K562 (cell line): ENCODE data around the gene WDR35. TPM values are rescaled to one million over a fixed set of nuclear protein-coding genes. Genes with fewer than 3 reads are reported as not detected.
A peak's percentile ranks its signal among the peaks of the same experiment; 100 is the strongest.

Experiments
- BHLHE40 ChIP-seq: IDR thresholded peaks from 2 replicates; pipeline ENCODE4 v1.6.1; 2011; ENCODE audit warnings: low read length, improper control_type of control experiment
- CXXC5 ChIP-seq: fragments of 250-450 bp; sonication (Bioruptor Pico); IDR thresholded peaks from 2 replicates; pipeline ENCODE4 v1.8.0; 2022; ENCODE audit warnings: inconsistent platforms, mild to moderate bottlenecking, moderate library complexity
- GATA2 ChIP-seq: sonication (generic); formaldehyde crosslinking; IDR thresholded peaks from 2 replicates; pipeline ENCODE4 v1.4.0; 2020; ENCODE audit warnings: mild to moderate bottlenecking, missing genetic modification reagents
- HDAC1 ChIP-seq, 2 experiments: fragments of 450-650 bp; IDR thresholded peaks; 2 replicates each; pipeline ENCODE4 v1.6.1; 2016 to 2017; ENCODE audit warnings: inconsistent platforms in 1 of 2, mild to moderate bottlenecking in 1 of 2, moderate library complexity in 1 of 2
- HDGF ChIP-seq: fragments of 450-650 bp; IDR thresholded peaks from 2 replicates; pipeline ENCODE4 v1.6.1; 2016
- ILF3 ChIP-seq: fragments of 450-650 bp; IDR thresholded peaks from 2 replicates; pipeline ENCODE4 v1.6.1; 2018; ENCODE audit warnings: antibody characterized with exemption, mild to moderate bottlenecking, moderate library complexity, borderline replicate concordance
- NRF1 ChIP-seq, 2 experiments: fragments of 450-650 bp; IDR thresholded peaks in 1 of 2; conservative IDR thresholded peaks in 1 of 2; 2 replicates each; pipeline ENCODE4 v1.6.1; 2014; ENCODE audit warnings: mild to moderate bottlenecking in 2 of 2
- PML ChIP-seq: IDR thresholded peaks from 2 replicates; pipeline ENCODE4 v1.6.1; 2012; ENCODE audit warnings: low read length, inconsistent platforms
- SMARCA4 ChIP-seq: fragments of 450-650 bp; IDR thresholded peaks from 2 replicates; pipeline ENCODE4 v1.6.1; 2016
- SMARCB1 ChIP-seq: IDR thresholded peaks from 2 replicates; pipeline ENCODE4 v1.6.1; 2011; ENCODE audit warnings: improper control_type of control experiment, low read depth; ENCODE audit not compliant: insufficient read length
- SMARCE1 ChIP-seq: fragments of 450-650 bp; IDR thresholded peaks from 2 replicates; pipeline ENCODE4 v1.7.1; 2016; ENCODE audit warnings: mild to moderate bottlenecking
- TCFL5 ChIP-seq: fragments of 250-450 bp; sonication (Bioruptor Pico); conservative IDR thresholded peaks from 2 replicates; pipeline ENCODE4 v1.6.1; 2021; ENCODE audit warnings: mild to moderate bottlenecking, moderate library complexity, matching md5 sums
- ZNF197 ChIP-seq: fragments of 200-800 bp; sonication (Bioruptor generic); IDR thresholded peaks from 2 replicates; pipeline ENCODE4 v1.6.1; 2016; ENCODE audit warnings: low read depth, missing genetic modification characterization, missing compliant biosample characterization
- ZNF23 ChIP-seq: fragments of 250-450 bp; sonication (Bioruptor Pico); IDR thresholded peaks from 2 replicates; pipeline ENCODE4 v1.4.0; 2020; ENCODE audit warnings: mild to moderate bottlenecking
- ZNF668 ChIP-seq: fragments of 250-450 bp; sonication (Bioruptor Pico); IDR thresholded peaks from 2 replicates; pipeline ENCODE4 v1.8.0; 2022; ENCODE audit warnings: mild to moderate bottlenecking, inconsistent platforms
- polyA plus RNA-seq, 8 experiments: library from polyadenylated mRNA; depleted of rRNA in 4 of 8; stranded (reverse) in 5 of 8; unstranded in 3 of 8; fragments of >200 nt; fragmentation: Nextera tagmentation in 2 of 8; fragmentation: Illumina TruSeq in 1 of 8; extraction: Ambion mirVana in 2 of 8; extraction: Trizol in 1 of 8; gene quantifications; 2 replicates each; pipeline versions ENCODE4 v1.2.1 to v1.2.3, GENCODE V29; 2011 to 2014; ENCODE audit warnings: inconsistent platforms in 1 of 8, missing spikeins in 1 of 8
- total RNA-seq, 7 experiments: library from RNA; depleted of rRNA in 6 of 7; stranded (reverse); fragments of >200 nt in 6 of 7; fragmentation: Illumina TruSeq in 2 of 7; extraction: Trizol in 2 of 7; gene quantifications; 2 replicates each; pipeline versions ENCODE4 v1.2.1 to v1.2.3, GENCODE V29; 2011 to 2021; ENCODE audit warnings: low replicate concordance in 1 of 7
- TF ChIP-seq, protein P1 (sequence below), 2 experiments: fragments of 450-650 bp; IDR thresholded peaks; 2 replicates each; pipeline ENCODE4 v1.6.1; 2016; ENCODE audit warnings: mild to moderate bottlenecking in 2 of 2, borderline replicate concordance in 1 of 2, low read depth in 1 of 2, moderate library complexity in 1 of 2
- TF ChIP-seq, protein P2 (sequence below): fragments of 450-650 bp; formaldehyde crosslinking; IDR thresholded peaks from 2 replicates; pipeline ENCODE4 v1.4.0; 2022; ENCODE audit warnings: missing genetic modification characterization
- TF ChIP-seq, protein P3 (sequence below): fragments of 450-650 bp; IDR thresholded peaks from 2 replicates; pipeline ENCODE4 v1.6.1; 2016; ENCODE audit warnings: antibody characterized with exemption

Gene WDR35
- total and polyA plus RNA-seq, 9 of the 15 experiments (the other 6 are each of a cell fraction or from before 2014, with no cell fraction given) = 3.3 to 13.1 (median 8.0) TPM

DNA sequence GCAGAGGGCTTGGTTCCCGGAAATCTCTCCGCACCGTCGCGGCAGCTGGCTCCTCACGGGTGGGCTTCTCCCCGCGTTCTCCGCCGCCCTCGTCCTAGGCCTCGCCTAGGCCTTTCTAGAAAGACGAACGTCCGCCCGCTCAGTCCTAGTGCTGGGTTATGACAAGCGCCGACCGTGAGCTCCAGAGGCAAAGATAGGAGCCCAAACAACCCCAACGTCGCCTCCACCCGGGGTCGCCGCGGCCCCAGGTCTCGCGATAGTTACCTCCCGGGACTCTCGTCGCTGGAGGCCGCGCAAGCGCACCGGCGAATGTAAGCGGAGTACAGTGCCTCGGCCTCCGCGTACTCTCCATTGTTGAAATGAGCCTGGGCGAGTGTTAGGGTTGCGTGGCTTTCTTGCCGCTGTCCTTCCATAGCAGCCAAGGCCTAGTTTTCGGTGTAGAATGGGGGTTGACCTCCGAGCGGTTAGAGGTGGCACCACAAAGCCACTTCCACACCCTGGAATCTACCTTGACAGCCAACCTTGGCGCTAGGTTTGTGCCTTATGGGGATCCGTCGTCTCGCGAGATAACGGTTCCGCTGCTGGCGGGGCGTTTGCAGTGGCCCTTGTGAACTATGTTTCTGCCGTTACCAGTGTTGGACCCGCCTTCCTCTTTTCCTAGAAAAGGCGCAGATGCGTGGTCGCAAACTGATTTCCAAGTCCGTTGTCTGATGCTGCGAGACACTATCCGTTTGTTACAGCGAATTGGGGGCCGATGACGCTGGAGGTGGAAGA is 88.3 kb downstream of the WDR35 start, which contains the start of gene TTC32 (continued):
- TF ChIP-seq, protein P1, sequence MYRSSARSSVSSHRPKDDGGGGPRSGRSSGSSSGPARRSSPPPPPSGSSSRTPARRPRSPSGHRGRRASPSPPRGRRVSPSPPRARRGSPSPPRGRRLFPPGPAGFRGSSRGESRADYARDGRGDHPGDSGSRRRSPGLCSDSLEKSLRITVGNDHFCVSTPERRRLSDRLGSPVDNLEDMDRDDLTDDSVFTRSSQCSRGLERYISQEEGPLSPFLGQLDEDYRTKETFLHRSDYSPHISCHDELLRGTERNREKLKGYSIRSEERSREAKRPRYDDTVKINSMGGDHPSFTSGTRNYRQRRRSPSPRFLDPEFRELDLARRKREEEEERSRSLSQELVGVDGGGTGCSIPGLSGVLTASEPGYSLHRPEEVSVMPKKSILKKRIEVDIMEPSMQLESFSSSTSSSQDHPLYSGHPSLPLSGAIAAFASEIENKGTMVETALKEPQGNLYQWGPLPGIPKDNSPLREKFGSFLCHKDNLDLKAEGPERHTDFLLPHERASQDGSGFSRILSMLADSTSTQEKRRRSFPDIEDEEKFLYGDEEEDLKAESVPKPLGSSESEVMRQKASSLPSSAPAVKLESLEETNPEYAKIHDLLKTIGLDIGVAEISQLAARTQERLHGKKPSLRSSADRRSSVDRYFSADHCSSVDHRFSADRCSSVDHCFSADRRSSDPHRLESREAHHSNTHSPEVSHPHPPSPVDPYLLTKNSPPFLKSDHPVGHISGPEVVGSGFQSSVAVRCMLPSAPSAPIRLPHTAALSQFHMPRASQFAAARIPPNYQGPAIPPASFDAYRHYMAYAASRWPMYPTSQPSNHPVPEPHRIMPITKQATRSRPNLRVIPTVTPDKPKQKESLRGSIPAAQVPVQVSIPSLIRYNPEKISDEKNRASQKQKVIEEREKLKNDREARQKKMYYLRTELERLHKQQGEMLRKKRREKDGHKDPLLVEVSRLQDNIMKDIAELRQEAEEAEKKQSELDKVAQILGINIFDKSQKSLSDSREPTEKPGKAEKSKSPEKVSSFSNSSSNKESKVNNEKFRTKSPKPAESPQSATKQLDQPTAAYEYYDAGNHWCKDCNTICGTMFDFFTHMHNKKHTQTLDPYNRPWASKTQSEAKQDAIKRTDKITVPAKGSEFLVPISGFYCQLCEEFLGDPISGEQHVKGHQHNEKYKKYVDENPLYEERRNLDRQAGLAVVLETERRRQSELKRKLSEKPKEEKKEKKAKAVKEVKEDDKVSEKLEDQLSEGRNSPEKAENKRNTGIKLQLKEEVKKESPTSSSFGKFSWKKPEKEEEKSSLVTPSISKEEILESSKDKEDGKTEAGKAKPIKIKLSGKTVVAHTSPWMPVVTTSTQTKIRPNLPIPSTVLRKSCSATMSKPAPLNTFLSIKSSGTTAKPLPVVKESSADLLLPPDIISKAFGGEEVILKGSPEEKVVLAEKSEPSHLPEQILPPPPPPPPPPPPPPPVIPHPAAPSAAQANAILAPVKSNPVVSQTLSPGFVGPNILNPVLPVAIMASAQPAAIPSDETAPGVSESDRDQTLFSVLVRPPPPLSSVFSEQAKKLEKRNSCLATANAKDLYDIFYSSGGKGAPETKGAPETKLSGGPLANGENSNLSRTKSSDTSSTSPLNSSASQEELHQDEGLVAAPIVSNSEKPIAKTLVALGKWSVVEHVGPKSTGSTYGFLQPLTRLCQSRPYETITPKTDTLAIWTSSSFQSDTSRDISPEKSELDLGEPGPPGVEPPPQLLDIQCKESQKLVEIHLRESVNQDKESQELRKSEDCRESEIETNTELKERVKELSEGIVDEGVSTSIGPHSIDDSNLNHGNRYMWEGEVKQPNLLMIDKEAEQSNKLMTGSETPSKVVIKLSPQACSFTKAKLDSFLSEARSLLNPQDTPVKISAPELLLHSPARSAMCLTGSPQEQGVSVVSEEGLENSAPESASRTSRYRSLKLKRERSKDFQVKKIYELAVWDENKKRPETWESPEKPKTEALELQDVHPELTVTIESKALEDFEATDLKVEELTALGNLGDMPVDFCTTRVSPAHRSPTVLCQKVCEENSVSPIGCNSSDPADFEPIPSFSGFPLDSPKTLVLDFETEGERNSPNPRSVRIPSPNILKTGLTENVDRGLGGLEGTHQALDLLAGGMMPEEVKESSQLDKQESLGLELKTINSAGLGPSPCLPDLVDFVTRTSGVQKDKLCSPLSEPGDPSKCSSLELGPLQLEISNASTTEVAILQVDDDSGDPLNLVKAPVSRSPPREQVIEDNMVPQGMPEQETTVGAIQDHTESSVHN (IDR thresholded peaks at IDR 0.05; ENCODE audit: borderline replicate concordance in 1 of 2, low read depth in 1 of 2) = no peak
- TF ChIP-seq CXXC5 (CRISPR knock-in tag) = peak; percentile 87
- no peak; the same call in 1 of the 2 replicates for TF ChIP-seq SMARCA4
- no peak for TF ChIP-seq TCFL5 (CRISPR knock-in tag)
- TF ChIP-seq ZNF197 (CRISPR knock-in tag) = 0 out of 2 replicates have a peak, but pooled peaks have one; percentile 41
- no peak for TF ChIP-seq HDGF
- TF ChIP-seq ZNF23 = no peak
- TF ChIP-seq SMARCB1 = no peak
- no peak for TF ChIP-seq ILF3
- TF ChIP-seq ZNF668 (CRISPR knock-in tag) = no peak
- TF ChIP-seq NRF1 (conservative IDR thresholded peaks at IDR 0.05 in 1 of 2, IDR thresholded peaks at IDR 0.05 in 1 of 2) = peak; percentile 97 to 98
- peak; percentile 28; the same call in 1 of the 2 replicates for TF ChIP-seq BHLHE40
- TF ChIP-seq, protein P2, sequence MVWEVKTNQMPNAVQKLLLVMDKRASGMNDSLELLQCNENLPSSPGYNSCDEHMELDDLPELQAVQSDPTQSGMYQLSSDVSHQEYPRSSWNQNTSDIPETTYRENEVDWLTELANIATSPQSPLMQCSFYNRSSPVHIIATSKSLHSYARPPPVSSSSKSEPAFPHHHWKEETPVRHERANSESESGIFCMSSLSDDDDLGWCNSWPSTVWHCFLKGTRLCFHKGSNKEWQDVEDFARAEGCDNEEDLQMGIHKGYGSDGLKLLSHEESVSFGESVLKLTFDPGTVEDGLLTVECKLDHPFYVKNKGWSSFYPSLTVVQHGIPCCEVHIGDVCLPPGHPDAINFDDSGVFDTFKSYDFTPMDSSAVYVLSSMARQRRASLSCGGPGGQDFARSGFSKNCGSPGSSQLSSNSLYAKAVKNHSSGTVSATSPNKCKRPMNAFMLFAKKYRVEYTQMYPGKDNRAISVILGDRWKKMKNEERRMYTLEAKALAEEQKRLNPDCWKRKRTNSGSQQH (CRISPR knock-in tag) = 0 out of 2 replicates have a peak, but pooled peaks have one; percentile 29
- TF ChIP-seq SMARCE1 = peak; percentile 55
- TF ChIP-seq GATA2 (CRISPR knock-in tag) = peak; percentile 34; the same call in 1 of the 2 replicates
- peak in 1 of 2 experiments; percentile 14; a peak in 1 of 4 replicates for TF ChIP-seq HDAC1 (IDR thresholded peaks at IDR 0.05)
- TF ChIP-seq, protein P3, sequence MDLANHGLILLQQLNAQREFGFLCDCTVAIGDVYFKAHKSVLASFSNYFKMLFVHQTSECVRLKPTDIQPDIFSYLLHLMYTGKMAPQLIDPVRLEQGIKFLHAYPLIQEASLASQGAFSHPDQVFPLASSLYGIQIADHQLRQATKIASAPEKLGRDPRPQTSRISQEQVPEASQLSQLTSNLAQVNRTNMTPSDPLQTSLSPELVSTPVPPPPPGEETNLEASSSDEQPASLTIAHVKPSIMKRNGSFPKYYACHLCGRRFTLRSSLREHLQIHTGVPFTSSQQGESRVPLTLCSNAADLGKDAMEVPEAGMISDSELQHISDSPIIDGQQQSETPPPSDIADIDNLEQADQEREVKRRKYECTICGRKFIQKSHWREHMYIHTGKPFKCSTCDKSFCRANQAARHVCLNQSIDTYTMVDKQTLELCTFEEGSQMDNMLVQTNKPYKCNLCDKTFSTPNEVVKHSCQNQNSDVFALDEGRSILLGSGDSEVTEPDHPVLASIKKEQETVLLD = peak; percentile 80
- peak; percentile 90 for TF ChIP-seq PML
